ENCODE data around the gene PACRG. TPM values are rescaled to one million over a fixed set of nuclear protein-coding genes. Genes with fewer than 3 reads are reported as not detected.

Gene PACRG
- total and polyA plus RNA-seq, 2 experiments from 2014 or later, result 0.83 to 3.7 TPM

- Histone ChIP-seq H3K27ac (no peak overlapping the region), H3K4me1 (ENCODE audit: low read depth) (no peaks in the 10 kb centered on the region), H3K27me3 (no peaks in the 10 kb centered on the region), H3K9me3 (ENCODE audit: low read depth) (no peaks in the 10 kb centered on the region), H3K4me3 (no peak overlapping the region), H3K36me3 (no peaks in the 10 kb centered on the region)
- TF ChIP-seq CTCF (IDR thresholded peaks at IDR 0.05; ENCODE audit: low read depth, low read length), result no peak
- no peak for DNase-seq (ENCODE audit: low read depth in 1 of 2, low spot score in 1 of 2)
Observed at GRCh38 chr6:163162874-163163213, 435.1 kb downstream of the PACRG start.

GRCh38 chr6:163164175-163164900, 436.6 kb downstream of the PACRG start:
- DNase-seq (ENCODE audit: low read depth in 1 of 2, low spot score in 1 of 2), result no peak
- H3K27ac ChIP-seq, result no peak overlapping the region
- H3K4me1 ChIP-seq (ENCODE audit: low read depth), result no peaks in the 10 kb centered on the region
- H3K4me3 ChIP-seq, result no peak overlapping the region
- H3K9me3 ChIP-seq (ENCODE audit: low read depth), result no peaks in the 10 kb centered on the region
- TF ChIP-seq CTCF (IDR thresholded peaks at IDR 0.05; ENCODE audit: low read depth, low read length), result no peak
- no peaks in the 10 kb centered on the region for H3K27me3 ChIP-seq
- no peaks in the 10 kb centered on the region for H3K36me3 ChIP-seq

GRCh38 chr6:163165155-163165910, 437.6 kb downstream of the PACRG start:
- TF ChIP-seq CTCF (IDR thresholded peaks at IDR 0.05; ENCODE audit: low read depth, low read length), result no peak
- Histone ChIP-seq H3K27me3 (no peaks in the 10 kb centered on the region), H3K36me3 (no peaks in the 10 kb centered on the region), H3K4me3 (no peak overlapping the region), H3K9me3 (ENCODE audit: low read depth) (no peaks in the 10 kb centered on the region), H3K4me1 (ENCODE audit: low read depth) (no peaks in the 10 kb centered on the region), H3K27ac (no peak overlapping the region)
- DNase-seq (ENCODE audit: low read depth in 1 of 2, low spot score in 1 of 2), result no peak

- no peak overlapping the region for H3K27ac ChIP-seq
- H3K4me3 ChIP-seq, result no peak overlapping the region
- H3K4me1 ChIP-seq (ENCODE audit: low read depth), result no peaks in the 10 kb centered on the region
- TF ChIP-seq CTCF (IDR thresholded peaks at IDR 0.05; ENCODE audit: low read depth, low read length), result no peak
- H3K36me3 ChIP-seq, result no peaks in the 10 kb centered on the region
- H3K9me3 ChIP-seq (ENCODE audit: low read depth), result no peaks in the 10 kb centered on the region
- H3K27me3 ChIP-seq, result no peaks in the 10 kb centered on the region
- DNase-seq (ENCODE audit: low read depth in 1 of 2, low spot score in 1 of 2), result no peak
Observed at GRCh38 chr6:163165922-163166321, 438.1 kb downstream of the PACRG start.

GRCh38 chr6:163166507-163166906, 438.7 kb downstream of the PACRG start:
- no peaks in the 10 kb centered on the region for H3K36me3 ChIP-seq
- no peak overlapping the region for H3K27ac ChIP-seq
- no peaks in the 10 kb centered on the region for H3K9me3 ChIP-seq (ENCODE audit: low read depth)
- no peak overlapping the region for H3K4me3 ChIP-seq
- no peaks in the 10 kb centered on the region for H3K4me1 ChIP-seq (ENCODE audit: low read depth)
- TF ChIP-seq CTCF (IDR thresholded peaks at IDR 0.05; ENCODE audit: low read depth, low read length), result no peak
- DNase-seq (ENCODE audit: low read depth in 1 of 2, low spot score in 1 of 2), result no peak
- H3K27me3 ChIP-seq, result no peaks in the 10 kb centered on the region

All from cardiac muscle cell (in vitro differentiated cells and primary cell).